Activated naive CD4-positive, alpha-beta T cell treated with anti-CD3 and anti-CD28 coated beads for 36 hours (primary cell): ENCODE data around the gene LHFPL2. TPM values are rescaled to one million over a fixed set of nuclear protein-coding genes. Genes with fewer than 3 reads are reported as not detected.

Source experiments
- CTCF ChIA-PET: fragments of 350-600 bp; sonication (Branson Sonifier 250); formaldehyde crosslinking; loops from one replicate; lab custom pipeline; 2021; ENCODE audit warnings: antibody characterized with exemption; lab: Charles Lee
- DNase-seq: peaks from one replicate; pipeline ENCODE4 v3.0.0-alpha.2; 2020
- H3K27ac Mint-ChIP-seq: one replicate; pipeline ENCODE4 v1.8.0; 2021; ENCODE audit warnings: mild to moderate bottlenecking, mixed read lengths
- H3K27me3 Mint-ChIP-seq: one replicate; pipeline ENCODE4 v1.8.0; 2021; ENCODE audit warnings: low read depth, mixed read lengths
- H3K36me3 Mint-ChIP-seq: one replicate; pipeline ENCODE4 v1.8.0; 2021; ENCODE audit warnings: low read depth, mixed read lengths
- H3K4me1 Mint-ChIP-seq: one replicate; pipeline ENCODE4 v1.8.0; 2021; ENCODE audit warnings: low read depth, mixed read lengths
- H3K4me3 Mint-ChIP-seq: one replicate; pipeline ENCODE4 v1.8.0; 2021; ENCODE audit warnings: mild to moderate bottlenecking, moderate library complexity, mixed read lengths
- H3K9me3 Mint-ChIP-seq: one replicate; pipeline ENCODE4 v1.8.0; 2021; ENCODE audit warnings: mixed read lengths
- intact Hi-C: fragments of 100-400 bp; cut with micrococcal nuclease; formaldehyde crosslinking; loops from one replicate; pipeline ENCODE4 v1.15.1; 2023
- total RNA-seq, 2 experiments: library from RNA; stranded (reverse); gene quantifications; one replicate each; pipeline ENCODE4 v1.2.3, GENCODE V29; 2021

Gene LHFPL2
- total RNA-seq, 2 experiments from 2014 or later: not detected

DNA sequence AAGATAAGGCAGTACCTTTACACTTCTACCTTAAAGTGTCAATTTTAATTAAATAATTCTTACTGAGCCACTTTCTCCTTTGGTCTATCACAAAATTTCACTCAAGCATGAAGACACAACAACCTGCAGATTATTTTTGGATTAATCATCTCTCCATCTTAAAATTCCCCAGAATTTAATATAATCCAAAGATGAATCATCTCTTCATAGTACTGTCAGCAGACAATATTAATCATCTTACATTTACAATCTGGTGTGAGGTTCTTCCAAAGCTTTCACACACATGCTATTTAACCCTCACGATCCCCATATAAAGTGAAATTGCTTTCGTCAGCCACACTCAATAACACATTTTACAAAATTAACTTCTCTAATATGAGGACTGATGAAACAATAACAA, 43.0 kb downstream of the LHFPL2 start:
- CTCF ChIA-PET: no interaction called here
- intact Hi-C loops: no loop called here
- no peak for DNase-seq
- Mint-ChIP-seq H3K27me3 (peaks cover 2% of the 10 kb centered on the region), H3K36me3 (no peaks in the 10 kb centered on the region), H3K9me3 (no peaks in the 10 kb centered on the region), H3K27ac (no peak overlapping the region), H3K4me1 (no peaks in the 10 kb centered on the region), H3K4me3 (no peak overlapping the region)

- H3K4me3 Mint-ChIP-seq: no peak overlapping the region
- no peak for DNase-seq
- H3K4me1 Mint-ChIP-seq: no peaks in the 10 kb centered on the region
- intact Hi-C loops: no loop called here
- peaks cover 2% of the 10 kb centered on the region for H3K27me3 Mint-ChIP-seq
- H3K27ac Mint-ChIP-seq: no peak overlapping the region
- H3K36me3 Mint-ChIP-seq: no peaks in the 10 kb centered on the region
- no peaks in the 10 kb centered on the region for H3K9me3 Mint-ChIP-seq
- CTCF ChIA-PET: interaction anchor here (0.5 kb wide), 1 partner anchor 356 kb away, joined by 4 read pairs; no protein-coding TSS in a partner anchor
Measured at GRCh38 chr5:78604689-78605285, 43.8 kb downstream of the LHFPL2 start.

GRCh38 chr5:78603636-78604175, 44.9 kb downstream of the LHFPL2 start:
- intact Hi-C loops: no loop called here
- Mint-ChIP-seq H3K9me3 (no peaks in the 10 kb centered on the region), H3K27me3 (peaks cover 2% of the 10 kb centered on the region), H3K4me3 (no peak overlapping the region), H3K36me3 (no peaks in the 10 kb centered on the region), H3K27ac (no peak overlapping the region), H3K4me1 (no peaks in the 10 kb centered on the region)
- CTCF ChIA-PET: no interaction called here
- no peak for DNase-seq

- CTCF ChIA-PET: no interaction called here
- H3K4me3 Mint-ChIP-seq: no peak overlapping the region
- no peaks in the 10 kb centered on the region for H3K9me3 Mint-ChIP-seq
- no peaks in the 10 kb centered on the region for H3K4me1 Mint-ChIP-seq
- H3K27me3 Mint-ChIP-seq: peaks cover 2% of the 10 kb centered on the region
- no peaks in the 10 kb centered on the region for H3K36me3 Mint-ChIP-seq
- DNase-seq: no peak
- intact Hi-C loops: no loop called here
- no peak overlapping the region for H3K27ac Mint-ChIP-seq
Measured at GRCh38 chr5:78602400-78602799, 46.2 kb downstream of the LHFPL2 start.

GRCh38 chr5:78601559-78602314, 46.8 kb downstream of the LHFPL2 start:
- intact Hi-C loops: no loop called here
- H3K27ac Mint-ChIP-seq: no peak overlapping the region
- CTCF ChIA-PET: no interaction called here

DNA sequence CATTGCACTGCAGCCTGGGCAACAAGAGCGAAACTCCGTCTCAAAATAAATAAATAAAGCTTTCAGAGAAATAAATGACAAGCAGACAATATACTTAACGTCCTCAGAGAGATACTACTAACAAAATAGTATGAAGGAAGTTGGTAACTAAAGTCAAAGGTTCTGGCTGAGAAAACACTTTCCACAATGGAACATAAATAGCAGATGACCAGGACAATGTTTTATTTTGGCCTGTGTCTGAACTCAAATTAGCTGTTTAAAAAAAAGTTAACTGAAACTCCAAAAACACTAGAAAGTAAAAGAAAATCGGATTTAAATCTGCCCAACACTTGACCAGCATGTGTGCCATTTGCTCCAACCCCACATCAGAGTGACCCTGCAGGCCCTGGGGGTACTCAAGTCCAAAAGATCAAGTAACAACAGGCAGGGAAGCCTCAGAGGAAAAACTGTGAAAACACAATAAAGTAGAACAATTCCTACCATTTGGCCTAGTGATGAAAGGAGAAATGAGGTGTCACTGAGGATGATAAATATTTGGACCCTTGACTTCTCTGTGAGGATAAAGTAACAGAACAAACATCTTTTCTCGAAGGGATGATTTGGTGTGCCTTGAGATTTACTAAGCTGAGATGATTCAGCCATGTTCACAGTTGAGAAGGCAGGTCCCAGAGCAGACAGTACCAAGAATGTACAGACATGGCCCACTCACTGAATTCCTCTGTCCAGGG, 47.7 kb downstream of the LHFPL2 start:
- H3K27me3 Mint-ChIP-seq: peaks cover 2% of the 10 kb centered on the region
- no peaks in the 10 kb centered on the region for H3K36me3 Mint-ChIP-seq
- CTCF ChIA-PET: no interaction called here
- H3K4me3 Mint-ChIP-seq: no peak overlapping the region
- no peaks in the 10 kb centered on the region for H3K4me1 Mint-ChIP-seq
- no peaks in the 10 kb centered on the region for H3K9me3 Mint-ChIP-seq
- intact Hi-C loops: no loop called here
- no peak overlapping the region for H3K27ac Mint-ChIP-seq
- DNase-seq: no peak

More at GRCh38 chr5:78601559-78602314, 46.8 kb downstream of the LHFPL2 start:
- Mint-ChIP-seq H3K9me3 (no peaks in the 10 kb centered on the region), H3K4me3 (no peak overlapping the region), H3K27me3 (peaks cover 2% of the 10 kb centered on the region), H3K4me1 (no peaks in the 10 kb centered on the region), H3K36me3 (no peaks in the 10 kb centered on the region)
- DNase-seq: no peak

DNA sequence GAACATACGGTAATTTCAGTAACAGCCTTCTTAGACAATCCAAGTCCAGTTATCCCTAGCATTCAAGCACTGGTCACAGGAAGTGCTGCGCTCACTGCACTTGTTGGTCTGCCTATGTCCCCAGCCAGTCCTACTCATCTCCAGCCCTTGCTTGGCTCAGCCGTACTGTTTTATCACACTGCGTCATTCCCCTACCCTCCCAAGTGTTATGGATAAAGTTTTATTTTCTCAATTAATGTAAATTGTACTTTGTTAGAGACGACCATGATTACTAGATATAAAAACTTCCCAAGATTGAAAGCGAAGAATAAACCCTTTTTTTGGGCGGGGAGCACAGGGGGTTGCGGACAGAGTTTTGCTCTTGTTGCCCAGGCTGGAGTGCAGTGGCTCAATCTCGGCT, 49.6 kb downstream of the LHFPL2 start:
- Mint-ChIP-seq H3K27ac (no peak overlapping the region), H3K27me3 (no peaks in the 10 kb centered on the region), H3K9me3 (no peaks in the 10 kb centered on the region), H3K36me3 (no peaks in the 10 kb centered on the region), H3K4me3 (no peak overlapping the region), H3K4me1 (no peaks in the 10 kb centered on the region)
- intact Hi-C loops: no loop called here
- CTCF ChIA-PET: no interaction called here
- DNase-seq: no peak

DNA sequence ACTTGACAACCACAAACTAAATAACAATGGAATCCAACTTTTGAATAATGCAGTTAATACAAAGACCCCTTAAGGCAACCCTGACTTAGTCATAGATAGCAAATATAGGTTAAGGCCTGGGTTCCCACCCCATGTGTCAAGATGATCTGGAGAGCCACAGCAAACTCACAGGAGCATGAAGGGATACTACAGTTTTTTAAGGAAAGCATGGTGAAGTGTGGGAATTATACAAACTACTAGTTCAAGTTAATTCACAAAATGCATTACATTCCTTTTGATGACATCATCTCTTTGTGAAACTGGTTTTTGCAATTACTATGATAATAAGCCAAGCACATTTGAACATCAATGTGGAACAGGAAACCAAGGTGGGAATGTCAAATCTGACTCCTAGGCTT, 50.6 kb downstream of the LHFPL2 start:
- Mint-ChIP-seq H3K4me1 (no peaks in the 10 kb centered on the region), H3K36me3 (no peaks in the 10 kb centered on the region), H3K27me3 (peaks cover 2% of the 10 kb centered on the region), H3K4me3 (no peak overlapping the region), H3K9me3 (no peaks in the 10 kb centered on the region), H3K27ac (no peak overlapping the region)
- no peak for DNase-seq
- intact Hi-C loops: no loop called here
- CTCF ChIA-PET: no interaction called here

GRCh38 chr5:78597068-78597973, 51.3 kb downstream of the LHFPL2 start:
- Mint-ChIP-seq H3K4me1 (no peaks in the 10 kb centered on the region), H3K4me3 (no peak overlapping the region), H3K27me3 (peaks cover 2% of the 10 kb centered on the region), H3K27ac (no peak overlapping the region), H3K36me3 (no peaks in the 10 kb centered on the region), H3K9me3 (no peaks in the 10 kb centered on the region)
- CTCF ChIA-PET: no interaction called here
- no peak for DNase-seq
- intact Hi-C loops: no loop called here

DNA sequence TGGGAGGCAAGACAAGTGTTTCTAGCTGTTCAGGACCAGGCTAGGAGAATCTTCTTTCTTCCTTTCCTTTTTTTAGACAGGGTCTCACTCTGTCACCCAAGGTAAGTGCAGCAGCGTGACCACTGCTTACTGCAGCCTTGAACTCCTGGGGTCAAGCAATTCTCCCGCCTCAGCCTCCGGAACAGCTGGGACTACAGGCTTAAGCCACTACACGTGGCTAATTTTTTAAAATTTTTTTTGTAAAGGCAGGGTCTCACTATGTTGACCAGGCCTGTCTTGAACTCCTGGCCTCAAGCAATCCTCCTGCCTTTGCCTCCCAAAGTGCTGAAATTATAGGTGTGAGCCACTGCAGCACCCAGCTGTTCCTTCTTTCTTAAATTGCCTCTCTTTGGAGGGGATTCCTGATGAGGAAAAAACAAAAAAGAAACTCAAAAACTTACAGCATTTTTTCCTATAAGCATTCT, 53.1 kb downstream of the LHFPL2 start:
- no peak overlapping the region for H3K27ac Mint-ChIP-seq
- CTCF ChIA-PET: no interaction called here
- no peak for DNase-seq
- H3K36me3 Mint-ChIP-seq: no peaks in the 10 kb centered on the region
- peaks cover 2% of the 10 kb centered on the region for H3K27me3 Mint-ChIP-seq
- H3K4me1 Mint-ChIP-seq: no peaks in the 10 kb centered on the region
- intact Hi-C loops: no loop called here
- no peak overlapping the region for H3K4me3 Mint-ChIP-seq
- H3K9me3 Mint-ChIP-seq: no peaks in the 10 kb centered on the region

DNA sequence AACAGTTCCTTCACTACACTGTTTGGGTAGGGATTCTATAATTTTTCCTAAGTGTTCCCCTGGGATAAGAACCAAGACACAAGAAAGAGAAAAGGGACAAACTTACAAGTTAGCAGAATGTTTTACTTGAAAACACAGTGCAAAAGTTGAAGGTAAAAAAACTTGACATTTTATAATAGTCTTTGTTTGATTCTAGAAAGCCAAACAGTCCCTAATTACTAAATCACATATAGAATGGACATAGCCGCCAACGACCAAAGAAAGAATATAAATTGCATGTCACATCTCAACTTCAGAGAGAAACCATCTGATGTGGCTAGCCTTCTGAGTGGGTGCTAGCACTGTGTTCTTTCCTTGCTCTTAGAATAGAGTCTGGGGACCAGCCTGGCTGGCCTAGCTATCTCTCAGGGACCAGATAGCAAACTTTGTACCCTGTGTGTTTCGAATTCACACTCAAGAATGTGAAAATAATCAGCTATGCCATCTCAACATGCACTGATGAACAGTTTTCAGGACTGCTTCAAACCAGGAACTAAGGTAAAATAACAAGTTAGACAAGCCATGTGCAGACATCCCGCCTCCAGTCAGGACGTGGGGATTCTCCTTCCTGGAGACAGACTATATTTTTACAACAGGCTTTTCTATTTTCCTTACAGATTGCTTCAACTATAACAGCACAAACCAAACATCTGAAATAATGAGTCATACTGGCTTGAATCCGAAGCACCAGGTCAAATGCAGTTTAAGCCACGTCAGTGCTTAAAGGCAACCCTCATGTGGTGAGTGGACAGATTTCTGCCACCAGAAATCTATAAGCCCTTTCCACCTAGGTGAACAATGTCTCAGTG, 53.7 kb downstream of the LHFPL2 start:
- no peak for DNase-seq
- H3K27ac Mint-ChIP-seq: no peak overlapping the region
- H3K36me3 Mint-ChIP-seq: no peaks in the 10 kb centered on the region
- H3K9me3 Mint-ChIP-seq: no peaks in the 10 kb centered on the region
- intact Hi-C loops: no loop called here
- H3K4me1 Mint-ChIP-seq: no peaks in the 10 kb centered on the region
- CTCF ChIA-PET: no interaction called here
- peaks cover 5% of the 10 kb centered on the region for H3K27me3 Mint-ChIP-seq
- H3K4me3 Mint-ChIP-seq: no peak overlapping the region
